HG02763 (cell line): Measurements from ENCODE around the gene ST6GALNAC4.
"Not testable (repeated sequence)": the region's sequence is repeated elsewhere in the genome, so short reads cannot be mapped to it uniquely, and the experiment has no call there.

ENCODE experiments used
- ATAC-seq: cut with Tn5 transposase; IDR thresholded peaks from one replicate; pipeline ENCODE4 v1.9.1; 2021; ENCODE audit warnings: mild to moderate bottlenecking, moderate library complexity; ENCODE audit not compliant: unreplicated experiment

Gene ST6GALNAC4

GRCh38 chr9:127895811-127896210, 21.0 kb downstream of the ST6GALNAC4 start:
- ATAC-seq = no peak

- ATAC-seq = no peak
These were observed 23.4 kb downstream of the ST6GALNAC4 start for GRCh38 chr9:127893392-127893791.

GRCh38 chr9:127892831-127893230, 24.0 kb downstream of the ST6GALNAC4 start:
- no peak for ATAC-seq

- no peak for ATAC-seq
These were observed 26.8 kb downstream of the ST6GALNAC4 start for GRCh38 chr9:127890053-127890452.

GRCh38 chr9:127887792-127888191, 29.0 kb downstream of the ST6GALNAC4 start:
- no peak for ATAC-seq

- no peak for ATAC-seq
These were observed 30.4 kb downstream of the ST6GALNAC4 start for GRCh38 chr9:127886401-127886972.

GRCh38 chr9:127885508-127886281, 31.1 kb downstream of the ST6GALNAC4 start:
- ATAC-seq = no peak

- ATAC-seq = no peak
These were observed 31.8 kb downstream of the ST6GALNAC4 start for GRCh38 chr9:127884976-127885490.

- ATAC-seq = no peak
These were observed 32.4 kb downstream of the ST6GALNAC4 start for GRCh38 chr9:127884427-127884911.

GRCh38 chr9:127883959-127884358, 32.9 kb downstream of the ST6GALNAC4 start:
- ATAC-seq = no peak

GRCh38 chr9:127881715-127882114, 35.1 kb downstream of the ST6GALNAC4 start:
- not testable (repeated sequence) for ATAC-seq

- ATAC-seq = no peak
These were observed 36.7 kb downstream of the ST6GALNAC4 start for GRCh38 chr9:127880143-127880542.

- no peak for ATAC-seq
These were observed 38.0 kb downstream of the ST6GALNAC4 start for GRCh38 chr9:127878652-127879390.

- no peak for ATAC-seq
These were observed 38.7 kb downstream of the ST6GALNAC4 start for GRCh38 chr9:127878001-127878651.

- ATAC-seq = no peak
These were observed 39.3 kb downstream of the ST6GALNAC4 start, which contains the start of gene AK1 for GRCh38 chr9:127877566-127877998. TSS of gene AK1 (minus strand) at chr9:127877675. CDS start at chr9:127874617, 3,058 bp downstream.

GRCh38 chr9:127876764-127877562, 39.9 kb downstream of the ST6GALNAC4 start:
- ATAC-seq = no peak

- no peak for ATAC-seq
These were observed 40.6 kb downstream of the ST6GALNAC4 start for GRCh38 chr9:127876026-127876763.

- no peak for ATAC-seq
These were observed 41.4 kb downstream of the ST6GALNAC4 start for GRCh38 chr9:127875306-127875966.
